Panc1 (cell line): Measurements from ENCODE around the gene ZFAND2A. TPM values are rescaled to one million over a fixed set of nuclear protein-coding genes. Genes with fewer than 3 reads are reported as not detected.

ENCODE experiments used
- ATAC-seq: fragments of 200-7000 bp; cut with Tn5 transposase; 2 replicates; pipeline ENCODE4 v1.9.1; 2020; ENCODE audit warnings: mild to moderate bottlenecking, moderate library complexity
- BruUV-seq: library from RNA; stranded (reverse); fragments of 400-500 nt; replicated peaks from 2 replicates; lab custom pipeline; 2021; lab: Mats Ljungman, UMichigan
- CTCF ChIA-PET: fragments of 300-600 bp; sonication (Branson Sonifier 250); formaldehyde crosslinking; loops from one replicate; lab custom pipeline; 2022; ENCODE audit warnings: antibody characterized with exemption; lab: Charles Lee
- POLR2A ChIA-PET: fragments of 300-600 bp; sonication (Branson Sonifier 250); formaldehyde crosslinking; loops from one replicate; lab custom pipeline; 2022; ENCODE audit warnings: antibody characterized with exemption; lab: Charles Lee
- DNase-seq: peaks from one replicate; pipeline ENCODE4 v3.0.0-alpha.2; 2010; ENCODE audit warnings: low read depth, low spot score
- H3K27ac ChIP-seq: 2 replicates; pipeline ENCODE4 v1.5.1; 2011; ENCODE audit warnings: mild to moderate bottlenecking, low read length, inconsistent platforms
- H3K27me3 ChIP-seq: fragments of 200-500 bp; sonication (Bioruptor generic); 2 replicates; pipeline ENCODE4 v1.6.0; 2014; ENCODE audit warnings: low read length, inconsistent platforms; ENCODE audit not compliant: control insufficient read depth, insufficient read depth
- H3K36me3 ChIP-seq: fragments of 200-500 bp; sonication (Bioruptor generic); 2 replicates; pipeline ENCODE4 v1.5.1; 2014; ENCODE audit warnings: inconsistent platforms, mild to moderate bottlenecking, low read length, moderate library complexity; ENCODE audit not compliant: control insufficient read depth, insufficient read depth
- H3K4me1 ChIP-seq: 2 replicates; pipeline ENCODE4 v1.5.1; 2011; ENCODE audit warnings: inconsistent platforms, mild to moderate bottlenecking, low read length, moderate library complexity; ENCODE audit not compliant: control insufficient read depth, insufficient read depth
- H3K4me3 ChIP-seq, 2 experiments: 2 replicates each; pipeline ENCODE4 v1.5.1; 2011 to 2012; ENCODE audit warnings: low read depth in 2 of 2, low read length in 2 of 2, mild to moderate bottlenecking in 2 of 2, inconsistent platforms in 1 of 2, moderate library complexity in 1 of 2
- H3K9me3 ChIP-seq: fragments of 200-500 bp; sonication (Bioruptor generic); 2 replicates; pipeline ENCODE4 v1.5.1; 2014; ENCODE audit warnings: low read depth, mild to moderate bottlenecking, inconsistent platforms, low read length, moderate library complexity; ENCODE audit not compliant: control insufficient read depth, insufficient read depth
- CTCF ChIP-seq: fragments of 450-650 bp; IDR thresholded peaks from 2 replicates; pipeline ENCODE4 v1.5.1; 2017; ENCODE audit warnings: mild to moderate bottlenecking
- POLR2AphosphoS5 ChIP-seq: IDR thresholded peaks from 2 replicates; pipeline ENCODE4 v1.6.1; 2012; ENCODE audit warnings: mild to moderate bottlenecking, low read depth, low read length, moderate library complexity
- REST ChIP-seq, 2 experiments: IDR thresholded peaks; 2 replicates each; pipeline ENCODE4 v1.6.1; 2011 to 2012; ENCODE audit warnings: low read depth in 2 of 2, control low read depth in 1 of 2, low read length in 1 of 2, mild to moderate bottlenecking in 1 of 2, moderate library complexity in 1 of 2; ENCODE audit not compliant: insufficient read depth in 1 of 2
- SIN3A ChIP-seq: IDR thresholded peaks from 2 replicates; pipeline ENCODE4 v1.6.1; 2012; ENCODE audit warnings: low read depth, mild to moderate bottlenecking, low read length, moderate library complexity, borderline replicate concordance; ENCODE audit not compliant: insufficient read depth
- TCF7L2 ChIP-seq: IDR thresholded peaks from 2 replicates; pipeline ENCODE4 v1.6.1; 2011; ENCODE audit warnings: mild to moderate bottlenecking, low read depth, low read length, inconsistent platforms
- in situ Hi-C: cut with HindIII; loops from 2 replicates; pipeline ENCODE4 v1.10.0; 2016; ENCODE audit warnings: low sequenced_read_pairs, low pct_unique_long_range_greater_than_20kb
- intact Hi-C: fragments of 100-400 bp; cut with micrococcal nuclease; formaldehyde crosslinking; loops from one replicate; pipeline ENCODE4 v1.10.0; 2022; ENCODE audit not compliant: unreplicated experiment
- total RNA-seq: library from RNA; stranded (reverse); gene quantifications from one replicate; pipeline ENCODE4 v1.2.1, GENCODE V29; 2021; ENCODE audit not compliant: unreplicated experiment

ZFAND2A gene
- total RNA-seq, 1 experiment from 2014 or later = 24.1 TPM

DNA sequence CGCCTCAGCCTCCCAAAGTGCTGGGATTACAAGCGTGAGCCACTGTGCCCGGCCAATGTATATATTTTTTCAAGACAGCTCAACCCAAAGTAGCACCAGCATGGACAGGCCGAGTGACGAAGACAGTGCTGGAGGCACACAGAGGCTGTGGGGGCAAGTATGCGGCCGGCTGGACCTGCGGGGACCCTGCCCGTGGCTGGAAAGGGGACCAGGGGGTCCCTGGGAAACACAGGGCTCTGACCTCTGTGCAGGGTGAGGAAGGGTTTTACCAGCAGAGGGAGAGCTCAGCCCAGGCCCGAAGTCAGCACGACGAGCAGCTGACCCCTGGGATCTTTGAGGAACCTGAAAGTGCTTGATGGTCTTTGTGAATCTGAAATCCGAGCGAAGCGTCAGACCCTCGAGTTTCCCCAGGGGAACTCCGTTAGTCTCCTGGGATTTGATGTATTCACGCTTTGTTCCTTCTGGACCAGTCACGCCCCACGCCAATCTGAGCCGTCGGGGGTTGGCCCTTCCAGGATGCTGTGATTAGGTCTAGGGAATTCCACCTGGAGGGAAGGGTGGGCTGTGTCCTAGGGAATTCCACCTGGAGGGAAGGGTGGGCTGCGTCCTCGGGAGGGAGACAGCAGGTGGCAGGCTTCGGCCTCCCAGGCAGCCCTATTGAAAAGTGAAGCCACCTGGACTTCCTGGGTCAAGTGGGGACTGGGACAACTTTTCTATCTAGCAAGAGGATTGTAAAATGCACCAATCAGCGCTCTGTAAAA lies 10.9 kb upstream of the ZFAND2A start:
- ChIA-PET CTCF (interaction anchor here (0.7 to 1.2 kb wide), 2 partner anchors 113 to 178 kb away, joined by 3 to 4 read pairs; no protein-coding TSS in a partner anchor), POLR2A (no interaction called here)
- peaks cover 3% of the 10 kb centered on the region for H3K4me1 ChIP-seq
- H3K9me3 ChIP-seq = no peaks in the 10 kb centered on the region
- H3K27me3 ChIP-seq = no peaks in the 10 kb centered on the region
- no peak overlapping the region for H3K4me3 ChIP-seq
- TF ChIP-seq POLR2AphosphoS5 (no peak), REST (IDR thresholded peaks at IDR 0.05; ENCODE audit: insufficient read depth in 1 of 2, low read depth in 2 of 2, low read length in 1 of 2) (no peak), CTCF (no peak), SIN3A (no peak), TCF7L2 (no peak)
- H3K36me3 ChIP-seq = no peaks in the 10 kb centered on the region
- ATAC-seq (no peak), DNase-seq (no peak)
- H3K27ac ChIP-seq = no peak overlapping the region
- intact Hi-C loops = no loop called here
- no TSS peak for BruUV-seq
- in situ Hi-C loops = no loop called here

DNA sequence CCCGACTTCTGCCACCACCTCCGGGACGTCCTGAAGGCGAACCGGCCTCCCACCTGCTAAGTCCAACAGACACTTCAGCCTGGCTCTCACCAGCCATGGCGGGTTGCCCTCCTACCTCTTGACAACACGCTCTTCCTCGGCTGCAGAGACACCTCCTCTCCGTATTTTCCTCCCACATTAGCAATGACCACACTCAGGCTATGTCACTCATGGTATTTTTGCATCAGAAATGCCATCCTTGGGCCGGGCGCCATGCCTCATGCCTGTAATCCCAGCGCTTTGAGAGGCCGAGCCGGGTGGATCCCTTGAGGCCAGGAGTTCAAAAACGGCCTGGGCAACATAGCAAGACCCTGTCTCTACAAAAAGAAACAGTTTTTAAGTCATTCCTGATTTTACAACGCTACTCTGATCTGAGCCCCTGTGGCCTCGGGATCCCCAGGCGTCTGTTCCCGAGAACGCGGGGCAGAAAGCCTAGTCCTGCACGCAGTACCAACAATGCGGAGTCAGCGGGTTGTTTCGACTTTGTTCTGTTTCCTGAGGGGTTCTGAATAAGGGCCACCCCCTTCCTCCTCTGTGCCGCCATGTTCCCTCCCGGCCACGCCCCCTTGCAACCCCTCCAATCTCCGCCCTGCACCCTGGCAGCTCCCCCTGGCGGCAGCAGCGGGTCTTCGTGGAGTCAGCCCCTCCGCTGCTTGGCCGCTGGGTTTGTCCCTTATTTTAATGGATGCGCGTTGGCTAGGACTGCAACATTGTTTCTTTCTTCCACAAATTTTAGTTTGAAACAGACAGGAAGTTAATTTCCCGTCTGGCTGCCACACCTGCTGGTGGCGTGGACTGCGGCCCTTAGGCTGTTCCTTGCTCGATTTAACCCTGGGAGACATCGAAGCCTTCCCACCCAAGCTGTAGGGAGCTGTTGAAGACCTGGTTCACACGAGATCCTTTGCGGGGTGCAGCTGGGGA lies 9.7 kb upstream of the ZFAND2A start:
- Histone ChIP-seq H3K27ac (no peak overlapping the region), H3K36me3 (no peaks in the 10 kb centered on the region), H3K9me3 (no peaks in the 10 kb centered on the region), H3K4me3 (no peak overlapping the region), H3K4me1 (no peaks in the 10 kb centered on the region), H3K27me3 (no peaks in the 10 kb centered on the region)
- in situ Hi-C loops (no loop called here), intact Hi-C loops (no loop called here)
- ChIA-PET CTCF (interaction anchor here (1.2 kb wide), 1 partner anchor 177 kb away, joined by 3 read pairs; no protein-coding TSS in a partner anchor), POLR2A (no interaction called here)
- no TSS peak for BruUV-seq
- no peak for ATAC-seq
- DNase-seq = no peak
- TF ChIP-seq CTCF (peak; percentile 7; the same call in 1 of the 2 replicates), SIN3A (no peak)
